H1 (cell line): ENCODE results near the gene DPM2. TPM values are rescaled to one million over a fixed set of nuclear protein-coding genes. Genes with fewer than 3 reads are reported as not detected.

Source experiments
- CEBPB ChIP-seq: IDR thresholded peaks from 2 replicates; pipeline ENCODE4 v1.6.1; 2012; ENCODE audit warnings: low read depth, low read length
- GTF2F1 ChIP-seq: IDR thresholded peaks from 2 replicates; pipeline ENCODE4 v1.6.1; 2012; ENCODE audit warnings: low read depth, low read length, improper control_type of control experiment, borderline replicate concordance
- JUND ChIP-seq: IDR thresholded peaks from 2 replicates; pipeline ENCODE4 v1.6.1; 2011; ENCODE audit warnings: mild to moderate bottlenecking, improper control_type of control experiment, low read length
- NRF1 ChIP-seq: IDR thresholded peaks from 2 replicates; pipeline ENCODE4 v1.6.1; 2011; ENCODE audit warnings: mild to moderate bottlenecking, low read depth, low read length, improper control_type of control experiment
- SIRT6 ChIP-seq: IDR thresholded peaks from one replicate; pipeline ENCODE4 v1.7.1; 2012; ENCODE audit warnings: low read length, inconsistent platforms
- SP2 ChIP-seq: IDR thresholded peaks from 2 replicates; pipeline ENCODE4 v1.6.1; 2012; ENCODE audit warnings: mild to moderate bottlenecking, low read length, inconsistent platforms
- TAF7 ChIP-seq: optimal IDR thresholded peaks from 2 replicates; pipeline ENCODE3; 2011; ENCODE audit warnings: low read depth, mild to moderate bottlenecking, inconsistent platforms, low read length, moderate library complexity, borderline replicate concordance
- polyA plus RNA-seq, 7 experiments: library from polyadenylated mRNA; depleted of rRNA in 3 of 7; stranded (reverse) in 5 of 7; unstranded in 2 of 7; fragments of >200 nt in 5 of 7; fragments of 200-250 nt in 2 of 7; gene quantifications; 1 replicate in 5 of 7; 2 replicates in 1 of 7; 4 replicates in 1 of 7; pipeline versions ENCODE4 v1.2.1 to v1.2.3, GENCODE V29; 2011 to 2013; ENCODE audit warnings: missing spikeins in 2 of 7, mixed read lengths in 2 of 7
- total RNA-seq: library from RNA; stranded (reverse); fragmentation: NEBNext Ultra II Directional; extraction: Animal tissue kit (Norgen Biotek cat#: 25700); gene quantifications from 2 replicates; pipeline ENCODE4 v1.2.1, GENCODE V29; 2021
- TF ChIP-seq, protein P1 (sequence below): fragments of 300-600 bp; sonication (generic); IDR thresholded peaks from 2 replicates; pipeline ENCODE4 v1.7.1; 2012; ENCODE audit warnings: low read length, moderate library complexity, mild to moderate bottlenecking, inconsistent platforms; ENCODE audit not compliant: insufficient replicate concordance
- TF ChIP-seq, protein P2 (sequence below), 3 experiments: IDR thresholded peaks; 1 replicate in 2 of 3; 2 replicates in 1 of 3; pipeline versions ENCODE4 v1.5.1 to v1.6.1; 2011; ENCODE audit warnings: low read length in 3 of 3, mild to moderate bottlenecking in 3 of 3, inconsistent platforms in 2 of 3, low read depth in 1 of 3, moderate library complexity in 1 of 3; ENCODE audit not compliant: insufficient read depth in 1 of 3; ENCODE audit errors: control extremely low read depth in 1 of 3
- TF ChIP-seq, protein P3 (sequence below): IDR thresholded peaks from 2 replicates; pipeline ENCODE4 v1.6.1; 2012; ENCODE audit warnings: inconsistent platforms

The DPM2 gene
- total and polyA plus RNA-seq, 2 of the 8 experiments (the other 6 are each of a cell fraction or from before 2014, with no cell fraction given): 45.4 to 95.4 TPM

DNA sequence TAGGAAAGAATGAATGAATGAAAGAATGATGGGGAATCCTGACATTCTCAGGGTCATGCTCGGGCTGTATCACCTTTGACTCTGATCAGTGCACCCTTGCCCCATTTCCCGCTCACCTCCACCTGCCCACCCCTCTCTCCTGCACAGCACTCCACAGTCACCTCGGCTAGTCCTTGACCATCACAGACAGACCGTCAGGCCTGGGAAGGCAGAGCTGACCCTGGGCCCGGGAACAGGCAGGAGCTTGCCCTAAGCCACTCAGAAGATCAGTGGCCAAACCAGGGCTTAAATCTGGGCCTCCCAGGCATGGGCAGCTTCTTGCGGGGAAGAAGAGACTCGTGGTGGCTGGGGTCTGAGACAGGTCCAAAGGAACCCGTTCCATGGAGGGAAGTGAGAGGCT is 41.8 kb downstream of the DPM2 start (continued):
- TF ChIP-seq, protein P1, sequence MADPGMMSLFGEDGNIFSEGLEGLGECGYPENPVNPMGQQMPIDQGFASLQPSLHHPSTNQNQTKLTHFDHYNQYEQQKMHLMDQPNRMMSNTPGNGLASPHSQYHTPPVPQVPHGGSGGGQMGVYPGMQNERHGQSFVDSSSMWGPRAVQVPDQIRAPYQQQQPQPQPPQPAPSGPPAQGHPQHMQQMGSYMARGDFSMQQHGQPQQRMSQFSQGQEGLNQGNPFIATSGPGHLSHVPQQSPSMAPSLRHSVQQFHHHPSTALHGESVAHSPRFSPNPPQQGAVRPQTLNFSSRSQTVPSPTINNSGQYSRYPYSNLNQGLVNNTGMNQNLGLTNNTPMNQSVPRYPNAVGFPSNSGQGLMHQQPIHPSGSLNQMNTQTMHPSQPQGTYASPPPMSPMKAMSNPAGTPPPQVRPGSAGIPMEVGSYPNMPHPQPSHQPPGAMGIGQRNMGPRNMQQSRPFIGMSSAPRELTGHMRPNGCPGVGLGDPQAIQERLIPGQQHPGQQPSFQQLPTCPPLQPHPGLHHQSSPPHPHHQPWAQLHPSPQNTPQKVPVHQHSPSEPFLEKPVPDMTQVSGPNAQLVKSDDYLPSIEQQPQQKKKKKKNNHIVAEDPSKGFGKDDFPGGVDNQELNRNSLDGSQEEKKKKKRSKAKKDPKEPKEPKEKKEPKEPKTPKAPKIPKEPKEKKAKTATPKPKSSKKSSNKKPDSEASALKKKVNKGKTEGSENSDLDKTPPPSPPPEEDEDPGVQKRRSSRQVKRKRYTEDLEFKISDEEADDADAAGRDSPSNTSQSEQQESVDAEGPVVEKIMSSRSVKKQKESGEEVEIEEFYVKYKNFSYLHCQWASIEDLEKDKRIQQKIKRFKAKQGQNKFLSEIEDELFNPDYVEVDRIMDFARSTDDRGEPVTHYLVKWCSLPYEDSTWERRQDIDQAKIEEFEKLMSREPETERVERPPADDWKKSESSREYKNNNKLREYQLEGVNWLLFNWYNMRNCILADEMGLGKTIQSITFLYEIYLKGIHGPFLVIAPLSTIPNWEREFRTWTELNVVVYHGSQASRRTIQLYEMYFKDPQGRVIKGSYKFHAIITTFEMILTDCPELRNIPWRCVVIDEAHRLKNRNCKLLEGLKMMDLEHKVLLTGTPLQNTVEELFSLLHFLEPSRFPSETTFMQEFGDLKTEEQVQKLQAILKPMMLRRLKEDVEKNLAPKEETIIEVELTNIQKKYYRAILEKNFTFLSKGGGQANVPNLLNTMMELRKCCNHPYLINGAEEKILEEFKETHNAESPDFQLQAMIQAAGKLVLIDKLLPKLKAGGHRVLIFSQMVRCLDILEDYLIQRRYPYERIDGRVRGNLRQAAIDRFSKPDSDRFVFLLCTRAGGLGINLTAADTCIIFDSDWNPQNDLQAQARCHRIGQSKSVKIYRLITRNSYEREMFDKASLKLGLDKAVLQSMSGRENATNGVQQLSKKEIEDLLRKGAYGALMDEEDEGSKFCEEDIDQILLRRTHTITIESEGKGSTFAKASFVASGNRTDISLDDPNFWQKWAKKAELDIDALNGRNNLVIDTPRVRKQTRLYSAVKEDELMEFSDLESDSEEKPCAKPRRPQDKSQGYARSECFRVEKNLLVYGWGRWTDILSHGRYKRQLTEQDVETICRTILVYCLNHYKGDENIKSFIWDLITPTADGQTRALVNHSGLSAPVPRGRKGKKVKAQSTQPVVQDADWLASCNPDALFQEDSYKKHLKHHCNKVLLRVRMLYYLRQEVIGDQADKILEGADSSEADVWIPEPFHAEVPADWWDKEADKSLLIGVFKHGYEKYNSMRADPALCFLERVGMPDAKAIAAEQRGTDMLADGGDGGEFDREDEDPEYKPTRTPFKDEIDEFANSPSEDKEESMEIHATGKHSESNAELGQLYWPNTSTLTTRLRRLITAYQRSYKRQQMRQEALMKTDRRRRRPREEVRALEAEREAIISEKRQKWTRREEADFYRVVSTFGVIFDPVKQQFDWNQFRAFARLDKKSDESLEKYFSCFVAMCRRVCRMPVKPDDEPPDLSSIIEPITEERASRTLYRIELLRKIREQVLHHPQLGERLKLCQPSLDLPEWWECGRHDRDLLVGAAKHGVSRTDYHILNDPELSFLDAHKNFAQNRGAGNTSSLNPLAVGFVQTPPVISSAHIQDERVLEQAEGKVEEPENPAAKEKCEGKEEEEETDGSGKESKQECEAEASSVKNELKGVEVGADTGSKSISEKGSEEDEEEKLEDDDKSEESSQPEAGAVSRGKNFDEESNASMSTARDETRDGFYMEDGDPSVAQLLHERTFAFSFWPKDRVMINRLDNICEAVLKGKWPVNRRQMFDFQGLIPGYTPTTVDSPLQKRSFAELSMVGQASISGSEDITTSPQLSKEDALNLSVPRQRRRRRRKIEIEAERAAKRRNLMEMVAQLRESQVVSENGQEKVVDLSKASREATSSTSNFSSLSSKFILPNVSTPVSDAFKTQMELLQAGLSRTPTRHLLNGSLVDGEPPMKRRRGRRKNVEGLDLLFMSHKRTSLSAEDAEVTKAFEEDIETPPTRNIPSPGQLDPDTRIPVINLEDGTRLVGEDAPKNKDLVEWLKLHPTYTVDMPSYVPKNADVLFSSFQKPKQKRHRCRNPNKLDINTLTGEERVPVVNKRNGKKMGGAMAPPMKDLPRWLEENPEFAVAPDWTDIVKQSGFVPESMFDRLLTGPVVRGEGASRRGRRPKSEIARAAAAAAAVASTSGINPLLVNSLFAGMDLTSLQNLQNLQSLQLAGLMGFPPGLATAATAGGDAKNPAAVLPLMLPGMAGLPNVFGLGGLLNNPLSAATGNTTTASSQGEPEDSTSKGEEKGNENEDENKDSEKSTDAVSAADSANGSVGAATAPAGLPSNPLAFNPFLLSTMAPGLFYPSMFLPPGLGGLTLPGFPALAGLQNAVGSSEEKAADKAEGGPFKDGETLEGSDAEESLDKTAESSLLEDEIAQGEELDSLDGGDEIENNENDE: no peak
- TF ChIP-seq SP2 (no peak), CEBPB (no peak), GTF2F1 (no peak), TAF7 (no peak), SIRT6 (no peak), JUND (no peak), NRF1 (no peak)
- TF ChIP-seq, protein P2, sequence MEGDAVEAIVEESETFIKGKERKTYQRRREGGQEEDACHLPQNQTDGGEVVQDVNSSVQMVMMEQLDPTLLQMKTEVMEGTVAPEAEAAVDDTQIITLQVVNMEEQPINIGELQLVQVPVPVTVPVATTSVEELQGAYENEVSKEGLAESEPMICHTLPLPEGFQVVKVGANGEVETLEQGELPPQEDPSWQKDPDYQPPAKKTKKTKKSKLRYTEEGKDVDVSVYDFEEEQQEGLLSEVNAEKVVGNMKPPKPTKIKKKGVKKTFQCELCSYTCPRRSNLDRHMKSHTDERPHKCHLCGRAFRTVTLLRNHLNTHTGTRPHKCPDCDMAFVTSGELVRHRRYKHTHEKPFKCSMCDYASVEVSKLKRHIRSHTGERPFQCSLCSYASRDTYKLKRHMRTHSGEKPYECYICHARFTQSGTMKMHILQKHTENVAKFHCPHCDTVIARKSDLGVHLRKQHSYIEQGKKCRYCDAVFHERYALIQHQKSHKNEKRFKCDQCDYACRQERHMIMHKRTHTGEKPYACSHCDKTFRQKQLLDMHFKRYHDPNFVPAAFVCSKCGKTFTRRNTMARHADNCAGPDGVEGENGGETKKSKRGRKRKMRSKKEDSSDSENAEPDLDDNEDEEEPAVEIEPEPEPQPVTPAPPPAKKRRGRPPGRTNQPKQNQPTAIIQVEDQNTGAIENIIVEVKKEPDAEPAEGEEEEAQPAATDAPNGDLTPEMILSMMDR (IDR thresholded peaks at IDR 0.05; ENCODE audit: control extremely low read depth in 1 of 3, insufficient read depth in 1 of 3, low read depth in 1 of 3, low read length in 3 of 3): no peak
- TF ChIP-seq, protein P3, sequence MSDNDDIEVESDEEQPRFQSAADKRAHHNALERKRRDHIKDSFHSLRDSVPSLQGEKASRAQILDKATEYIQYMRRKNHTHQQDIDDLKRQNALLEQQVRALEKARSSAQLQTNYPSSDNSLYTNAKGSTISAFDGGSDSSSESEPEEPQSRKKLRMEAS: no peak
